PC-9 (cell line): Measurements from ENCODE around the gene GATD1. TPM values are rescaled to one million over a fixed set of nuclear protein-coding genes. Genes with fewer than 3 reads are reported as not detected.

Source experiments
- BruUV-seq: library from RNA; stranded (reverse); fragments of 400-500 nt; replicated peaks from 2 replicates; lab custom pipeline; 2021; lab: Mats Ljungman, UMichigan
- CTCF ChIA-PET: fragments of 300-600 bp; sonication (Branson Sonifier 250); formaldehyde crosslinking; loops from one replicate; lab custom pipeline; 2022; ENCODE audit warnings: antibody characterized with exemption; lab: Charles Lee
- POLR2A ChIA-PET: fragments of 300-600 bp; sonication (Branson Sonifier 250); formaldehyde crosslinking; loops from one replicate; lab custom pipeline; 2022; ENCODE audit warnings: antibody characterized with exemption; ENCODE audit not compliant: unreplicated experiment; lab: Charles Lee
- DNase-seq, 2 experiments: peaks; one replicate each; pipeline versions ENCODE4 v3.0.0 to v3.0.0-alpha.2; 2015 to 2022; ENCODE audit warnings: mixed read lengths in 1 of 2
- H2AFZ ChIP-seq: fragments of 200-600 bp; sonication (generic); 2 replicates; pipeline ENCODE4 v1.8.1; 2017; ENCODE audit warnings: antibody characterized with exemption
- H3F3A ChIP-seq: fragments of 200-600 bp; sonication (generic); 2 replicates; pipeline ENCODE4 v1.8.1; 2017; ENCODE audit warnings: antibody characterized with exemption, mild to moderate bottlenecking, low read depth; ENCODE audit not compliant: insufficient read depth
- H3K27ac ChIP-seq: fragments of 200-600 bp; sonication (generic); 2 replicates; pipeline ENCODE4 v1.6.1; 2016; ENCODE audit warnings: mixed run types
- H3K27me3 ChIP-seq: fragments of 200-600 bp; sonication (generic); 2 replicates; pipeline ENCODE4 v1.6.1; 2016; ENCODE audit warnings: low read depth, mixed run types; ENCODE audit not compliant: insufficient read depth
- H3K36me3 ChIP-seq: fragments of 200-600 bp; sonication (generic); 2 replicates; pipeline ENCODE4 v1.6.1; 2016; ENCODE audit warnings: low read depth, mixed run types
- H3K4me1 ChIP-seq: fragments of 200-600 bp; sonication (generic); replicated peaks from 2 replicates; pipeline ENCODE4 v1.6.1; 2016; ENCODE audit warnings: mixed run types; ENCODE audit not compliant: insufficient read depth
- H3K4me2 ChIP-seq: fragments of 200-600 bp; sonication (generic); 2 replicates; pipeline ENCODE4 v1.6.1; 2017; ENCODE audit warnings: mixed run types
- H3K4me3 ChIP-seq: fragments of 200-600 bp; sonication (generic); 2 replicates; pipeline ENCODE4 v1.6.1; 2016; ENCODE audit warnings: mixed run types
- H3K79me2 ChIP-seq: fragments of 200-600 bp; sonication (generic); 2 replicates; pipeline ENCODE4 v1.6.1; 2017; ENCODE audit warnings: low read depth, mixed run types
- H3K9me2 ChIP-seq: fragments of 200-600 bp; sonication (generic); 2 replicates; pipeline ENCODE4 v1.8.1; 2017; ENCODE audit warnings: mild to moderate bottlenecking; ENCODE audit not compliant: insufficient read depth
- H3K9me3 ChIP-seq: fragments of 200-600 bp; sonication (generic); 2 replicates; pipeline ENCODE4 v1.8.1; 2016; ENCODE audit warnings: low read depth; ENCODE audit not compliant: insufficient read depth
- H4K20me1 ChIP-seq: fragments of 200-600 bp; sonication (generic); 2 replicates; pipeline ENCODE4 v1.8.1; 2017; ENCODE audit not compliant: insufficient read depth
- EZH2 ChIP-seq: fragments of 200-600 bp; sonication (generic); IDR thresholded peaks from 2 replicates; pipeline ENCODE4 v1.8.0; 2017; ENCODE audit warnings: antibody characterized with exemption, low read depth
- intact Hi-C: fragments of 100-400 bp; cut with micrococcal nuclease; formaldehyde crosslinking; loops from one replicate; pipeline ENCODE4 v1.10.0; 2022; ENCODE audit not compliant: unreplicated experiment
- total RNA-seq: library from RNA; stranded (reverse); gene quantifications from 2 replicates; pipeline ENCODE4 v1.2.3, GENCODE V29; 2021
- TF ChIP-seq, protein P1 (sequence below): fragments of 200-600 bp; sonication (generic); conservative IDR thresholded peaks from 2 replicates; pipeline ENCODE4 v1.6.1; 2017; ENCODE audit warnings: mixed run types, antibody characterized with exemption, mild to moderate bottlenecking, moderate library complexity

Gene GATD1
- total RNA-seq, 1 experiment from 2014 or later: 52.7 TPM

DNA sequence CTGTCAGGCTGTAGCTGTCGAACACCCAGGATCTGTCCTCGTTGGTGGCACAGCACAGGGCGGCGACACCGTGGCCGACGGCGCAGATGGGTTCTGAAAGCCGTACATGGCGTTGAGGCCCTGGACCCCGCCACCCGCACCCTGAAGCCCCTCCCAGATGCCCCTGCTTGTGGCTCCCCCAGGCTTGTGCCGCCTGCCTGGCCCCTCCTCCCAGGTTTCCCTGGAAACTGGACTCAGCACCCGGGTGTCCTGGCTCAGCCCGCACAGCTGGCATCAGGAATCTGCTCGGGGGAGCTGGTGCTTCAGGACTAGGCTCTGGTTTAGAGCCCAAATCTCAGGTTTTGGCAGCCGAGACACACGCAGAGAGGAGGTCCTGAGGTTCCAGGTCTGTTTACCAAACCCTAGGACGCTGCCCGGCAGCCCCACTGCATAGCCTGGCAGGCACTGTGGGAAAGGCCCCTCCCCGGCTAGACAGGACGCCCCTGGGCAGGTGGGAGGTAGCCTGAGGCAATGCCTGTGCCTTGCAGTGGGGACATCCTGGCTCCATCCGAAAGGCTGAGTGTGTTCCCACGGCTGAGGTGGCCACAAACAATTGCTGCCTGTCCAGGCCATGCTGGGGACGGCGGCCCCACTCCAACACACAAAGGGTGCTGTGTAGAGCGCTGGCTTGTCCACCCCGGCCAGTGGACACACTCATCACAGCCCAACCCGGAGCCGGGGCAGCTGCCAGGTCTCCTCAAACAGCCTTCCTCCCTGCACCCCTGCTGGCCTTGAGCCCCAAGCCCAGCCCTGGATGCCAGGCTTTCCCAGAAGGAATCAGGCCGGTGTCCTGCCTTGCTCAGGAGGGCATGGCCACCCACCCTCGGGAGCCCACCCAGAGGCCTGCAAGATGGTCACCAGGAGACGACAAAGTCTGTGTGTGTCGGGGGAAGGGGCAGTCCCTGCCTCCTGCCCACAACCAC, 4.6 kb downstream of the GATD1 start:
- BruUV-seq: no TSS peak

DNA sequence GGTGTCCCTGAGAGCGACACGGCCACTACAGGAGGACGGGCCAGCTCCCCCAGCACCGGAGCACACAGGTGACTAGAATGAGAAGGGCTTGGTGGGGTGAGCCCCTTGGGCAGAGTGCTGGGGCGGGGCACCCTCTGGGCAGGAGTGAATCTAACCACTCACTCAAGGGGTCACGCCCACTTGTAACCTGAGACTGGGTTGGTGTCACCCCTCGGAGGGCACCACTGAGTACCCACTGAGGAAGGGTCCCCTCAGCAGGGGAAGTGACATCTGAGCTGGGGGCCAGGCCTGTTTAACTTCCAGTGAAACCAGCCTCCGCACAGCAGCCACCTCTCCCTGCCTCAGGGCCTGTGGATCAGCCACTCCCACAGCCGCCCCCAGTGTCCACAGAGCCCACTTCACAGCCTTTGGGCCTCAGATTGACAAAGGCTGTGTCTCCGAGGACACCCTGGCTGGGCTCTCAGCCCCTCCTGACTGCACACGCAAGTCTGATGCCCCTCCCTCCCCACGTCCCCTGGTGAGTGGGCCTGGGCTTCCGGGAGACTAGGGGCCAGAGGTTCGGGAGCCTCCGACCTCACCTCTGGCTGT, 5.6 kb downstream of the GATD1 start:
- no peak overlapping the region for H3K4me2 ChIP-seq
- no TSS peak for BruUV-seq
- H3K4me1 ChIP-seq: peaks cover 13% of the 10 kb centered on the region
- peaks cover 23% of the 10 kb centered on the region for H4K20me1 ChIP-seq
- H3K27ac ChIP-seq: no peak overlapping the region
- no peaks in the 10 kb centered on the region for H3K9me2 ChIP-seq
- H3K27me3 ChIP-seq: no peaks in the 10 kb centered on the region
- peaks cover 36% of the 10 kb centered on the region for H3K79me2 ChIP-seq
- no peak for DNase-seq
- no peaks in the 10 kb centered on the region for H3K9me3 ChIP-seq
- ChIA-PET POLR2A (no interaction called here), CTCF (no interaction called here)
- no peak for TF ChIP-seq EZH2
- TF ChIP-seq, protein P1, sequence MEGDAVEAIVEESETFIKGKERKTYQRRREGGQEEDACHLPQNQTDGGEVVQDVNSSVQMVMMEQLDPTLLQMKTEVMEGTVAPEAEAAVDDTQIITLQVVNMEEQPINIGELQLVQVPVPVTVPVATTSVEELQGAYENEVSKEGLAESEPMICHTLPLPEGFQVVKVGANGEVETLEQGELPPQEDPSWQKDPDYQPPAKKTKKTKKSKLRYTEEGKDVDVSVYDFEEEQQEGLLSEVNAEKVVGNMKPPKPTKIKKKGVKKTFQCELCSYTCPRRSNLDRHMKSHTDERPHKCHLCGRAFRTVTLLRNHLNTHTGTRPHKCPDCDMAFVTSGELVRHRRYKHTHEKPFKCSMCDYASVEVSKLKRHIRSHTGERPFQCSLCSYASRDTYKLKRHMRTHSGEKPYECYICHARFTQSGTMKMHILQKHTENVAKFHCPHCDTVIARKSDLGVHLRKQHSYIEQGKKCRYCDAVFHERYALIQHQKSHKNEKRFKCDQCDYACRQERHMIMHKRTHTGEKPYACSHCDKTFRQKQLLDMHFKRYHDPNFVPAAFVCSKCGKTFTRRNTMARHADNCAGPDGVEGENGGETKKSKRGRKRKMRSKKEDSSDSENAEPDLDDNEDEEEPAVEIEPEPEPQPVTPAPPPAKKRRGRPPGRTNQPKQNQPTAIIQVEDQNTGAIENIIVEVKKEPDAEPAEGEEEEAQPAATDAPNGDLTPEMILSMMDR: no peak
- no peaks in the 10 kb centered on the region for H3K36me3 ChIP-seq
- intact Hi-C loops: no loop called here
- H3K4me3 ChIP-seq: no peak overlapping the region
- H2AFZ ChIP-seq: no peak overlapping the region
- H3F3A ChIP-seq: peaks cover 6% of the 10 kb centered on the region; the same call in 1 of the 2 replicates

More for the DNA sequence above, 4.6 kb downstream of the GATD1 start:
- DNase-seq: no peak
- no peak overlapping the region for H3K4me2 ChIP-seq
- H3K4me1 ChIP-seq: peaks cover 13% of the 10 kb centered on the region
- H3K79me2 ChIP-seq: peaks cover 40% of the 10 kb centered on the region
- no peaks in the 10 kb centered on the region for H3K27me3 ChIP-seq
- H4K20me1 ChIP-seq: peaks cover 23% of the 10 kb centered on the region
- intact Hi-C loops: no loop called here
- no peaks in the 10 kb centered on the region for H3K9me3 ChIP-seq
- H3K27ac ChIP-seq: no peak overlapping the region
- no peak overlapping the region for H3K4me3 ChIP-seq
- CTCF ChIA-PET: no interaction called here
- no peak overlapping the region for H2AFZ ChIP-seq
- H3K9me2 ChIP-seq: no peaks in the 10 kb centered on the region
- POLR2A ChIA-PET: no interaction called here
- TF ChIP-seq, protein P1: no peak
- no peak for TF ChIP-seq EZH2
- H3K36me3 ChIP-seq: no peaks in the 10 kb centered on the region
- H3F3A ChIP-seq: no peaks in the 10 kb centered on the region; the same call in 1 of the 2 replicates

DNA sequence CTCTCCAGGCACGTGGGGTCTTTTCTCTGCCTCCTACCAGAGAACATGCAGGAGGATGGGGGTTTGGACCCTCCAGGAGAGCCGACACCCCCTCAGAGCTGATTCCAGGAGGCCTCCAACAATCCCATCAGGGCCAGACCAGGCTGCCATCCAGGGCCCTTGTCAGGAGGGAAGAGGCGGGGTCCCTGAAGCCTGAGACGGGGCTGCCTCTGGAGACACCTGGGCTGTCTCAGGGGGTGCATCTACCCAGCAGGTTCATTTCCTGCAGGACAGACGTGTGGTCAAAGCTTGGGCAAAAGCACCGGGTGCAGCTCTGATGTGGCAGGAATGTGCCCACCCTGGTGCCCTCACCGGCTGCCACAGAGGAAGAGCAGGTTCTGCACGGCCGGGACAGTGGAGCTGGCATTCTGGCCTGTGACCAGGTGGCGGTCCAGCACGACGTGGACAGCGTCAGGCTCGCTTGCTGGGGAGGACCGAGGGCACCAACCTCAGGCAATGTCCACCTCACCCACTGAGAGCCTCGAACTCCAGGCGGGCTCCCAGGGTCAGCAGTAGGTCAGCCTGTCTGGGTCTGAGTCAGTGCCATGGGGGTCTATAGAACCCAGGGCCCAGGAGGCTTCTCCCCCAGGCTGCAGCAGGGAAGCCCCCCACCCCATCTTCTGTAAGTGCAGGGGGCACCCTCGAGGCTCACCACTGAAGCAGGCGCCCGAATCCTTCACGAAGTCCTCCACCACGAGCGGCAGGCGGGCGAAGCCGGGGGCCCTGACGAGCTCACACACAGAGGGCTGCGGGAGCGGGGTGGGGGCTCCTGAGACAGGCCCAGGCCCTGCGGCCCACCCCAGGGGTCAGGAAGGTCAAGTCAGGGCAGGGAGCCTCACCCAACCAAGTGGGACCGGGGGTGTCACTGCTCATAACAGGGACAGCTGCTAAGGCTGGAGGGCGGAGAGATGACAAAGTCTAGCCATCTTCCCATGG, 6.4 kb downstream of the GATD1 start:
- Histone ChIP-seq H4K20me1 (peaks cover 23% of the 10 kb centered on the region), H3K79me2 (peaks cover 28% of the 10 kb centered on the region), H3K27me3 (no peaks in the 10 kb centered on the region), H3F3A (peaks cover 14% of the 10 kb centered on the region; the same call in 1 of the 2 replicates), H3K27ac (no peak overlapping the region), H3K9me2 (no peaks in the 10 kb centered on the region), H3K36me3 (no peaks in the 10 kb centered on the region), H3K4me3 (no peak overlapping the region), H3K4me2 (no peak overlapping the region), H2AFZ (no peak overlapping the region), H3K4me1 (peaks cover 13% of the 10 kb centered on the region), H3K9me3 (no peaks in the 10 kb centered on the region)
- TF ChIP-seq, protein P1: no peak
- TF ChIP-seq EZH2: no peak
- intact Hi-C loops: no loop called here
- no peak for DNase-seq
- no TSS peak for BruUV-seq
- CTCF ChIA-PET: no interaction called here
- POLR2A ChIA-PET: no interaction called here
